ENCODE data around the gene OXSR1. TPM values are rescaled to one million over a fixed set of nuclear protein-coding genes. Genes with fewer than 3 reads are reported as not detected.

The OXSR1 gene
- polyA plus RNA-seq, 2 of the 4 experiments (the other 2 are of a cell fraction), result 30.2 to 44.0 TPM

DNA sequence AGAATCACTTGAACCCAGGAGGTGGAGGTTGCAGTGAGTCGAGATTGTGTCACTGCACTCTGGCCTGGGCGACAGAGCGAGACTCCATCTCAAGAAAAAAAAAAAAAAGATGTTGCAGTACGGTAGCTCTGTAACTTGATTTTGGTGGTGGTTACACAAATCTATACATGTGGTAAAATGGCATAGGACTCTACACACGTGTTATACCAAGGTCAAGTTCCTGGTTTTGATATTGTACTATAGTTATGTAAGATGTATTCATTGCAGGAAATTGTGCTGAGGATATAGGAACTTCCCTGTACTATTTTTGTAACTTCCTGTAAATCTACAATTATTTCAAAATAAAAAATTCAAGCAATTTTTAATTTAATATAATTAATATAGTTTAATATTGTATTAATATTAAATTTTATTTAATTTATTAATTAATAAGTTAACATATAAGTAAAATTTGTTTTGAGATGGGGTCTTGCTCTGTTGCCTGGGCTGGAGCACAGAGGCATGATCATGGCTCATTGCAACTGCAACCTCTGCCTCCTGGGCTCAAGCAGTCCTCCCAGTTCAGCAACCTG, 16.9 kb upstream of the OXSR1 start:
- CTCF ChIA-PET, result interaction anchor here (1.2 to 1.3 kb wide), 2 partner anchors 15 to 99 kb away, joined by 3 to 4 read pairs; no protein-coding TSS in a partner anchor
- ATAC-seq (no peak), FAIRE-seq (no peak), DNase-seq (ENCODE audit: low read depth in 1 of 2, low spot score in 1 of 2) (no peak)
- Histone ChIP-seq H3K9me3 (peaks cover 17% of the 10 kb centered on the region), H3K27ac (no peak overlapping the region), H3K4me3 (no peak overlapping the region), H3K4me2 (no peak overlapping the region), H3K4me1 (no peaks in the 10 kb centered on the region)
- POLR2A ChIA-PET, result interaction anchor here (0.8 to 1.1 kb wide), 2 partner anchors 11 to 12 kb away, joined by 4 read pairs; partner anchors contain the start of gene ACAA1
- TF ChIP-seq E2F6 (IDR thresholded peaks at IDR 0.05; ENCODE audit: borderline replicate concordance, low read depth), result no peak
- no peak for TF ChIP-seq RAD21 (conservative IDR thresholded peaks at IDR 0.05 in 1 of 2, IDR thresholded peaks at IDR 0.05 in 1 of 2)
- TF ChIP-seq CHD4 (IDR thresholded peaks at IDR 0.05; ENCODE audit: borderline replicate concordance), result no peak
- TF ChIP-seq ZSCAN20 (CRISPR knock-in tag; IDR thresholded peaks at IDR 0.05), result no peak
- no peak for TF ChIP-seq FOSL2 (IDR thresholded peaks at IDR 0.05)
- no peak for TF ChIP-seq FOSL2 (CRISPR knock-in tag; IDR thresholded peaks at IDR 0.05)
- 57% methylated on average over 5 of the region's 5 CpGs for WGBS (ENCODE audit: missing lambda C conversion rate)

- DNase-seq (ENCODE audit: low read depth in 1 of 2, low spot score in 1 of 2) (no peak), FAIRE-seq (no peak), ATAC-seq (no peak)
- ChIA-PET CTCF (no interaction called here), POLR2A (interaction anchor here (1.1 kb wide), 1 partner anchor 12 kb away, joined by 4 read pairs; the partner anchor contains the start of gene ACAA1)
- H3K4me1 ChIP-seq, result no peaks in the 10 kb centered on the region
- H3K27ac ChIP-seq, result no peak overlapping the region
- WGBS (ENCODE audit: missing lambda C conversion rate), result 83% methylated on average over 3 of the region's 3 CpGs
- H3K4me2 ChIP-seq, result no peak overlapping the region
- H3K4me3 ChIP-seq, result no peak overlapping the region
- TF ChIP-seq SREBF2 (IDR thresholded peaks at IDR 0.05), result no peak
- TF ChIP-seq, protein P1, sequence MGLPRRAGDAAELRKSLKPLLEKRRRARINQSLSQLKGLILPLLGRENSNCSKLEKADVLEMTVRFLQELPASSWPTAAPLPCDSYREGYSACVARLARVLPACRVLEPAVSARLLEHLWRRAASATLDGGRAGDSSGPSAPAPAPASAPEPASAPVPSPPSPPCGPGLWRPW (IDR thresholded peaks at IDR 0.05), result no peak
- TF ChIP-seq, protein P2, sequence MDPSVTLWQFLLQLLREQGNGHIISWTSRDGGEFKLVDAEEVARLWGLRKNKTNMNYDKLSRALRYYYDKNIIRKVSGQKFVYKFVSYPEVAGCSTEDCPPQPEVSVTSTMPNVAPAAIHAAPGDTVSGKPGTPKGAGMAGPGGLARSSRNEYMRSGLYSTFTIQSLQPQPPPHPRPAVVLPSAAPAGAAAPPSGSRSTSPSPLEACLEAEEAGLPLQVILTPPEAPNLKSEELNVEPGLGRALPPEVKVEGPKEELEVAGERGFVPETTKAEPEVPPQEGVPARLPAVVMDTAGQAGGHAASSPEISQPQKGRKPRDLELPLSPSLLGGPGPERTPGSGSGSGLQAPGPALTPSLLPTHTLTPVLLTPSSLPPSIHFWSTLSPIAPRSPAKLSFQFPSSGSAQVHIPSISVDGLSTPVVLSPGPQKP (IDR thresholded peaks at IDR 0.05; ENCODE audit: low read depth, low read length), result no peak
- no peak for TF ChIP-seq HEYL (CRISPR knock-in tag; IDR thresholded peaks at IDR 0.05)
- TF ChIP-seq CHD2 (IDR thresholded peaks at IDR 0.05; ENCODE audit: low read length, partially characterized antibody), result no peak
- TF ChIP-seq RNF2 (IDR thresholded peaks at IDR 0.05; ENCODE audit: borderline replicate concordance, low read depth), result no peak
- TF ChIP-seq CHD4 (IDR thresholded peaks at IDR 0.05; ENCODE audit: borderline replicate concordance), result no peak
- TF ChIP-seq USF2 (IDR thresholded peaks at IDR 0.05), result no peak
- no peak for TF ChIP-seq HDAC2 (IDR thresholded peaks at IDR 0.05)
- TF ChIP-seq FOXS1 (CRISPR knock-in tag; IDR thresholded peaks at IDR 0.05), result no peak
- no peak for TF ChIP-seq ESRRA (IDR thresholded peaks at IDR 0.05; ENCODE audit: borderline replicate concordance, low read length)
- H3K9me3 ChIP-seq, result peaks cover 17% of the 10 kb centered on the region
Observed at GRCh38 chr3:38149708-38150107, 15.6 kb upstream of the OXSR1 start.

- H3K9me3 ChIP-seq, result peaks cover 11% of the 10 kb centered on the region
- ChIA-PET CTCF (no interaction called here), POLR2A (no interaction called here)
- H3K4me3 ChIP-seq, result no peak overlapping the region
- FAIRE-seq (no peak), DNase-seq (ENCODE audit: low read depth in 1 of 2, low spot score in 1 of 2) (no peak), ATAC-seq (no peak; a peak in 1 of 6 replicates)
- TF ChIP-seq CBX2 (IDR thresholded peaks at IDR 0.05; ENCODE audit: borderline replicate concordance, low read depth) (no peak), MAZ (IDR thresholded peaks at IDR 0.05; ENCODE audit: borderline replicate concordance, low read depth, low read length) (no peak), USF2 (IDR thresholded peaks at IDR 0.05) (0 out of 2 replicates have a peak, but pooled peaks have one; percentile 21), SREBF2 (IDR thresholded peaks at IDR 0.05) (no peak), CEBPB (IDR thresholded peaks at IDR 0.05) (no peak), HOXB13 (CRISPR knock-in tag; IDR thresholded peaks at IDR 0.05; ENCODE audit: low read depth) (no peak), FOSL2 (IDR thresholded peaks at IDR 0.05) (no peak), FOSL2 (CRISPR knock-in tag; IDR thresholded peaks at IDR 0.05) (no peak), ZC3H11A (IDR thresholded peaks at IDR 0.05) (no peak)
- H3K4me1 ChIP-seq, result no peaks in the 10 kb centered on the region
- H3K4me2 ChIP-seq, result no peak overlapping the region
- WGBS (ENCODE audit: missing lambda C conversion rate), result 53% methylated on average over 3 of the region's 3 CpGs
- H3K27ac ChIP-seq, result no peak overlapping the region
Observed at GRCh38 chr3:38150780-38151528, 14.4 kb upstream of the OXSR1 start.
